ENCODE measurements around the gene DENND1B. TPM values are rescaled to one million over a fixed set of nuclear protein-coding genes. Genes with fewer than 3 reads are reported as not detected.

The DENND1B gene
- total and polyA plus RNA-seq, 9 of the 15 experiments (the other 6 are each of a cell fraction or from before 2014, with no cell fraction given), result 2.1 to 12.1 (median 7.5) TPM

- no peak for TF ChIP-seq NCOA2 (IDR thresholded peaks at IDR 0.05; ENCODE audit: partially characterized antibody in 2 of 2)
- TF ChIP-seq MEIS2 (IDR thresholded peaks at IDR 0.05; ENCODE audit: partially characterized antibody), result peak; percentile 68
- TF ChIP-seq ARID1B (IDR thresholded peaks at IDR 0.05), result peak; percentile 35; the same call in 1 of the 2 replicates
- no peak for TF ChIP-seq ZNF311 (CRISPR knock-in tag; IDR thresholded peaks at IDR 0.05)
- no peak for TF ChIP-seq CC2D1A (IDR thresholded peaks at IDR 0.05)
- TF ChIP-seq TEAD4 (IDR thresholded peaks at IDR 0.05; ENCODE audit: low read length), result peak; percentile 47; the same call in 1 of the 2 replicates
- no peak for TF ChIP-seq TEAD4 (CRISPR knock-in tag; IDR thresholded peaks at IDR 0.05; ENCODE audit: borderline replicate concordance)
- no peak for TF ChIP-seq GTF2F1 (IDR thresholded peaks at IDR 0.05; ENCODE audit: low read depth, low read length)
- no peak for TF ChIP-seq GATAD2B (IDR thresholded peaks at IDR 0.05; ENCODE audit: borderline replicate concordance)
- TF ChIP-seq CBFA2T3 (IDR thresholded peaks at IDR 0.05), result 0 out of 2 replicates have a peak, but pooled peaks have one; percentile 15
- no peak for TF ChIP-seq GTF2B (IDR thresholded peaks at IDR 0.05; ENCODE audit: extremely low read depth, insufficient read length)
- no peak for TF ChIP-seq POLR3A (IDR thresholded peaks at IDR 0.05; ENCODE audit: borderline replicate concordance, extremely low read depth, insufficient read depth, insufficient read length)
- peak; percentile 71; the same call in 1 of the 2 replicates for TF ChIP-seq ZBTB9 (CRISPR knock-in tag; IDR thresholded peaks at IDR 0.05)
- TF ChIP-seq MAFK (IDR thresholded peaks at IDR 0.05; ENCODE audit: low read length), result no peak
- no peak for TF ChIP-seq SIN3B (IDR thresholded peaks at IDR 0.05; ENCODE audit: low read depth)
- 0 out of 2 replicates have a peak, but pooled peaks have one; percentile 20 for TF ChIP-seq HMG20A (CRISPR knock-in tag; conservative IDR thresholded peaks at IDR 0.05)
These were observed 308.5 kb downstream of the DENND1B start (continued) for GRCh38 chr1:197466813-197467212.
